ENCODE results near the gene ATAT1. TPM values are rescaled to one million over a fixed set of nuclear protein-coding genes. Genes with fewer than 3 reads are reported as not detected.
"Not testable (repeated sequence)": the region's sequence is repeated elsewhere in the genome, so short reads cannot be mapped to it uniquely, and the experiment has no call there.

The ATAT1 gene
- 1 to 10 TPM; 6.9 to 7.5 TPM for total RNA-seq

GRCh38 chr6:30626484-30627366, at the start of gene ATAT1:
ATAT1 (plus strand) TSS chr6:30626874.
- intact Hi-C loops (cut with micrococcal nuclease) = loop anchor here (1.0 to 2.0 kb wide), 3 partner anchors 9 to 47 kb away; partner anchors contain the start of genes C6orf136, DHX16, MRPS18B and PPP1R10
- H3K4me1 Mint-ChIP-seq (ENCODE audit: low read depth) = peaks cover 21% of the 10 kb centered on the region
- CTCF ChIA-PET = interaction anchor here (0.8 to 1.6 kb wide), 3 partner anchors 33 to 104 kb away, joined by 3 read pairs; no protein-coding TSS in a partner anchor
- peak; percentile 89 for DNase-seq
- no peaks in the 10 kb centered on the region for H3K27me3 Mint-ChIP-seq (ENCODE audit: low read depth)
- H3K4me3 Mint-ChIP-seq = peak within 1 kb of the TSS; percentile 96
- H3K27ac Mint-ChIP-seq = peak within 1 kb of the TSS; percentile 93
- peaks cover 32% of the 10 kb centered on the region for H3K36me3 Mint-ChIP-seq (ENCODE audit: low read depth)
- no peaks in the 10 kb centered on the region for H3K9me3 Mint-ChIP-seq

GRCh38 chr6:30578051-30578450, 48.6 kb upstream of the ATAT1 start:
- Mint-ChIP-seq H3K4me3 (no peak overlapping the region), H3K9me3 (no peaks in the 10 kb centered on the region), H3K27ac (peak overlapping the region; percentile 35), H3K4me1 (ENCODE audit: low read depth) (peaks cover 37% of the 10 kb centered on the region), H3K36me3 (ENCODE audit: low read depth) (peaks cover 62% of the 10 kb centered on the region), H3K27me3 (ENCODE audit: low read depth) (no peaks in the 10 kb centered on the region)
- no peak for DNase-seq
- intact Hi-C loops (cut with micrococcal nuclease) = no loop called here
- CTCF ChIA-PET = interaction anchor here (0.6 to 1.8 kb wide), 5 partner anchors 10 to 813 kb away, joined by 3 to 9 read pairs (median 5); no protein-coding TSS in a partner anchor

- Mint-ChIP-seq H3K9me3 (no peaks in the 10 kb centered on the region), H3K36me3 (ENCODE audit: low read depth) (peaks cover 63% of the 10 kb centered on the region), H3K27me3 (ENCODE audit: low read depth) (no peaks in the 10 kb centered on the region), H3K4me3 (no peak overlapping the region), H3K4me1 (ENCODE audit: low read depth) (no peaks in the 10 kb centered on the region), H3K27ac (no peak overlapping the region)
- intact Hi-C loops (cut with micrococcal nuclease) = no loop called here
- DNase-seq = no peak
- CTCF ChIA-PET = interaction anchor here (3.3 kb wide), 1 partner anchor 14 kb away, joined by 12 read pairs; no protein-coding TSS in a partner anchor
Measured at GRCh38 chr6:30583921-30584320, 42.8 kb upstream of the ATAT1 start.

- Mint-ChIP-seq H3K27ac (no peak overlapping the region), H3K36me3 (ENCODE audit: low read depth) (peaks cover 51% of the 10 kb centered on the region), H3K4me1 (ENCODE audit: low read depth) (peaks cover 8% of the 10 kb centered on the region), H3K9me3 (no peaks in the 10 kb centered on the region), H3K4me3 (no peak overlapping the region), H3K27me3 (ENCODE audit: low read depth) (no peaks in the 10 kb centered on the region)
- CTCF ChIA-PET = interaction anchor here (1.2 to 1.6 kb wide), 4 partner anchors 11 to 108 kb away, joined by 3 to 11 read pairs (median 8); no protein-coding TSS in a partner anchor
- intact Hi-C loops (cut with micrococcal nuclease) = no loop called here
- no peak for DNase-seq
Measured at GRCh38 chr6:30589754-30590358, 36.8 kb upstream of the ATAT1 start.

GRCh38 chr6:30590509-30590908, 36.2 kb upstream of the ATAT1 start:
- intact Hi-C loops (cut with micrococcal nuclease) = no loop called here
- Mint-ChIP-seq H3K4me1 (ENCODE audit: low read depth) (peaks cover 8% of the 10 kb centered on the region), H3K36me3 (ENCODE audit: low read depth) (peaks cover 48% of the 10 kb centered on the region), H3K9me3 (no peaks in the 10 kb centered on the region), H3K4me3 (no peak overlapping the region), H3K27ac (peak overlapping the region; percentile 75), H3K27me3 (ENCODE audit: low read depth) (no peaks in the 10 kb centered on the region)
- DNase-seq = no peak
- CTCF ChIA-PET = interaction anchor here (1.2 to 1.6 kb wide), 3 partner anchors 10 to 46 kb away, joined by 3 to 11 read pairs (median 10); no protein-coding TSS in a partner anchor

DNA sequence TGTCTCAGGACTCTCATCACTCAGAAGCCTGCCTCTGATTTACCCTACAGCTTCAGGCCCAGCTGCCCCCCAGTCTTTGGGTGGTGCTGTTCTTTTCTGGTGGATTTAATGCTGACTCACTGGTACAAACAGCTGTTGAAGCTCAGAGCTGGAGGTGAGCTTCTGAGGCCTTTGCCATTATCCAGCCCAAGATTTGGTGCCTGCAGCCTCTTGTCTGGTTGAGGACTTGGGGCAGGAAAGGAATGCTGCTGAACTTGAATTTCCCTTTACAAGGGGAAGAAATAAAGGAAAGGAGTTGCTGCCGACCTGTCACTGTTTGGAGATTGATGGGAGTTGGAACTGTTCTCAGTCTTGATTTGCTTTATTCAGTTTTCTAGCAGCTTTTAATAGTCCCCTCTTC, 35.7 kb upstream of the ATAT1 start:
- Mint-ChIP-seq H3K27me3 (ENCODE audit: low read depth) (no peaks in the 10 kb centered on the region), H3K27ac (peak overlapping the region; percentile 75), H3K9me3 (no peaks in the 10 kb centered on the region), H3K4me1 (ENCODE audit: low read depth) (peaks cover 8% of the 10 kb centered on the region), H3K36me3 (ENCODE audit: low read depth) (peaks cover 46% of the 10 kb centered on the region), H3K4me3 (no peak overlapping the region)
- intact Hi-C loops (cut with micrococcal nuclease) = no loop called here
- CTCF ChIA-PET = interaction anchor here (0.6 to 2.8 kb wide), 4 partner anchors 9 to 109 kb away, joined by 3 to 12 read pairs (median 10); no protein-coding TSS in a partner anchor
- DNase-seq = no peak

GRCh38 chr6:30592287-30592686, 34.4 kb upstream of the ATAT1 start:
- CTCF ChIA-PET = interaction anchor here (0.7 to 2.8 kb wide), 4 partner anchors 18 to 139 kb away, joined by 3 to 12 read pairs (median 3); no protein-coding TSS in a partner anchor
- Mint-ChIP-seq H3K4me1 (ENCODE audit: low read depth) (peaks cover 11% of the 10 kb centered on the region), H3K36me3 (ENCODE audit: low read depth) (peaks cover 42% of the 10 kb centered on the region), H3K27me3 (ENCODE audit: low read depth) (no peaks in the 10 kb centered on the region), H3K27ac (peak overlapping the region; percentile 38), H3K4me3 (no peak overlapping the region), H3K9me3 (no peaks in the 10 kb centered on the region)
- intact Hi-C loops (cut with micrococcal nuclease) = no loop called here
- DNase-seq = no peak

DNA sequence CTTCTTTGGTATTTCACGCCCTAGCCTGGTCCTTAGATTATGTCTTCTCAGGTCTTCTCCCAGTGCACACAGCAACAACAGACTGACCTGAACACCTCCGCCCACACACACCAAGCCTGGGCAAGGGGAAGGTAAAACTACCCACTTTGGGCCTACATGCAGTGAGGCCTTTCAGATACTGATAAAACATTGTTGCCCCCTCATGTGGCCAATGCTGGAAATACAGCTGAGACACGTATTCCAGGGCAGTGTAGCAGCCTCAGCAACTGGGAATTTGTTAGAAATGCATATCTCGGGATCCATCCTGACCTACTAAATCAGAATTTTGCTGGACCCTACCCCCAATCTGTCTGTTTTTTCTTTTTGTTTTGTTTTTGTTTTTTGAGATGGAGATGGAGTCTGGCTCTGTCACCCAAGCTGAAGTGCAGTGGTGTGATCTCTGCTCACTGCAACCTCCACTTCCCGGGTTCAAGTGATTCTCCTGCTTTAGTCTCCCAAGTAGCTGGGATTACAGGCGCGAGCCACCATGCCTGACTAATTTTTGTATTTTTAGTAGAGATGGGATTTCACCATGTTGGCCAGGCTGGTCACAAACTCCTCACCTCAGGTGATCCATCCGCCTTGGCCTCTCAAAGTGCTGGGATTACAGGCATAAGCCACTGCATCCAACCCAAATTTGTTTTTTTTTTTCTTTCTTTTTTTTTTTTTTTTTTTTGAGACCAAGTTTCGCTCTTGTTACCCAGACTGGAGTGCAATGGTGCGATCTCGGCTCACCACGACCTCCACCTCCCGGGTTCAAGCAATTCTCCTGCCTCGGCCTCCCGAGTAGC, 29.1 kb upstream of the ATAT1 start:
- Mint-ChIP-seq H3K36me3 (ENCODE audit: low read depth) (peaks cover 21% of the 10 kb centered on the region), H3K27ac (peak overlapping the region; percentile 57)
- not testable (repeated sequence) for H3K4me3 Mint-ChIP-seq; H3K27me3 Mint-ChIP-seq (ENCODE audit: low read depth); H3K9me3 Mint-ChIP-seq; H3K4me1 Mint-ChIP-seq (ENCODE audit: low read depth)
- DNase-seq = peak; percentile 93
- intact Hi-C loops (cut with micrococcal nuclease) = loop anchor here (1.0 kb wide), 2 partner anchors 56 to 114 kb away; no protein-coding TSS in a partner anchor
- CTCF ChIA-PET = interaction anchor here (0.6 to 7.6 kb wide), 28 partner anchors 9 to 490 kb away, joined by 3 to 134 read pairs (median 5); partner anchors contain the start of genes MRPS18B and PPP1R10

- Mint-ChIP-seq H3K9me3 (no peaks in the 10 kb centered on the region), H3K36me3 (ENCODE audit: low read depth) (peaks cover 32% of the 10 kb centered on the region), H3K27ac (peak overlapping the region; percentile 18), H3K4me3 (no peak overlapping the region), H3K27me3 (ENCODE audit: low read depth) (no peaks in the 10 kb centered on the region), H3K4me1 (ENCODE audit: low read depth) (peaks cover 11% of the 10 kb centered on the region)
- intact Hi-C loops (cut with micrococcal nuclease) = no loop called here
- no peak for DNase-seq
- CTCF ChIA-PET = interaction anchor here (0.6 to 7.6 kb wide), 12 partner anchors 11 to 132 kb away, joined by 3 to 134 read pairs (median 8); no protein-coding TSS in a partner anchor
Measured at GRCh38 chr6:30598912-30599624, 27.6 kb upstream of the ATAT1 start.

GRCh38 chr6:30599625-30600324, 26.9 kb upstream of the ATAT1 start:
- H3K27ac Mint-ChIP-seq = no peak overlapping the region
- H3K4me3 Mint-ChIP-seq = no peak overlapping the region
- no peak for DNase-seq
- peaks cover 10% of the 10 kb centered on the region for H3K4me1 Mint-ChIP-seq (ENCODE audit: low read depth)
- peaks cover 38% of the 10 kb centered on the region for H3K36me3 Mint-ChIP-seq (ENCODE audit: low read depth)
- H3K27me3 Mint-ChIP-seq (ENCODE audit: low read depth) = no peaks in the 10 kb centered on the region
- CTCF ChIA-PET = interaction anchor here (0.6 to 7.6 kb wide), 10 partner anchors 10 to 131 kb away, joined by 3 to 134 read pairs (median 8); no protein-coding TSS in a partner anchor
- intact Hi-C loops (cut with micrococcal nuclease) = no loop called here
- no peaks in the 10 kb centered on the region for H3K9me3 Mint-ChIP-seq

All from activated naive CD4-positive, alpha-beta T cell treated with anti-CD3 and anti-CD28 coated beads for 36 hours (primary cell).